SK-N-SH (cell line): ENCODE data around the gene WHRN. TPM values are rescaled to one million over a fixed set of nuclear protein-coding genes. Genes with fewer than 3 reads are reported as not detected.

ENCODE experiments used
- CTCF ChIA-PET: fragments of 300-600, 350-600 bp; formaldehyde crosslinking; extraction: SDS; loops from one replicate; lab custom pipeline; 2021; lab: Yijun Ruan, JAX
- POLR2A ChIA-PET: fragments of 350-600 bp; sonication (Branson Sonifier 250); formaldehyde crosslinking; extraction: SDS; loops from one replicate; lab custom pipeline; 2020; ENCODE audit warnings: antibody characterized with exemption, inconsistent platforms; lab: Yijun Ruan, JAX
- DNase-seq: peaks from one replicate; pipeline ENCODE4 v3.0.0; 2012
- H2AFZ ChIP-seq: fragments of 200-600 bp; sonication (generic); 2 replicates; pipeline ENCODE4 v1.8.1; 2016; ENCODE audit warnings: antibody characterized with exemption, mild to moderate bottlenecking, low read depth
- H3F3A ChIP-seq: fragments of 200-600 bp; sonication (generic); replicated peaks from 2 replicates; pipeline ENCODE3; 2016; ENCODE audit warnings: antibody characterized with exemption, mild to moderate bottlenecking; ENCODE audit not compliant: insufficient read depth
- H3K27ac ChIP-seq, 2 experiments: fragments of 200-500 bp in 1 of 2; fragments of 200-600 bp in 1 of 2; sonication (Bioruptor generic) in 1 of 2; sonication (generic), shearing (Covaris generic) in 1 of 2; 2 replicates each; pipeline versions ENCODE4 v1.5.1 to v1.6.1; 2014 to 2016; ENCODE audit warnings: low read depth in 2 of 2, inconsistent platforms in 1 of 2, low read length in 1 of 2, mild to moderate bottlenecking in 1 of 2, mixed read lengths in 1 of 2
- H3K27me3 ChIP-seq: fragments of 200-600 bp; sonication (generic), shearing (Covaris generic); 2 replicates; pipeline ENCODE4 v1.6.1; 2016; ENCODE audit warnings: mixed run types; ENCODE audit not compliant: insufficient read depth
- H3K36me3 ChIP-seq, 2 experiments: fragments of 200-500 bp in 1 of 2; fragments of 200-600 bp in 1 of 2; sonication (Bioruptor generic) in 1 of 2; sonication (generic) in 1 of 2; replicated peaks in 1 of 2; 2 replicates each; pipeline versions ENCODE3 to v1.5.1; 2014 to 2016; ENCODE audit warnings: low read length in 1 of 2, mild to moderate bottlenecking in 1 of 2; ENCODE audit not compliant: insufficient read depth in 2 of 2, control insufficient read depth in 1 of 2
- H3K4me1 ChIP-seq, 2 experiments: fragments of 200-500 bp in 1 of 2; fragments of 200-600 bp in 1 of 2; sonication (Bioruptor generic) in 1 of 2; sonication (generic), shearing (Covaris generic) in 1 of 2; 2 replicates each; pipeline versions ENCODE4 v1.5.1 to v1.6.1; 2014 to 2016; ENCODE audit warnings: low read depth in 1 of 2, low read length in 1 of 2, mixed run types in 1 of 2; ENCODE audit not compliant: insufficient read depth in 2 of 2, control insufficient read depth in 1 of 2
- H3K4me2 ChIP-seq: fragments of 200-600 bp; sonication (generic), shearing (Covaris generic); 2 replicates; pipeline ENCODE4 v1.6.1; 2017; ENCODE audit warnings: mixed run types
- H3K4me3 ChIP-seq, 2 experiments: fragments of 200-500 bp in 1 of 2; fragments of 200-600 bp in 1 of 2; sonication (Bioruptor generic) in 1 of 2; sonication (generic), shearing (Covaris generic) in 1 of 2; 2 replicates each; pipeline versions ENCODE4 v1.5.1 to v1.8.1; 2014 to 2016; ENCODE audit warnings: low read depth in 2 of 2, inconsistent platforms in 1 of 2, low read length in 1 of 2, mild to moderate bottlenecking in 1 of 2, mixed read lengths in 1 of 2, moderate library complexity in 1 of 2
- H3K79me2 ChIP-seq: fragments of 200-600 bp; sonication (generic); 2 replicates; pipeline ENCODE4 v1.8.1; 2017; ENCODE audit warnings: mild to moderate bottlenecking; ENCODE audit not compliant: insufficient read depth
- H3K9ac ChIP-seq: fragments of 200-600 bp; sonication (generic); 2 replicates; pipeline ENCODE4 v1.6.1; 2017; ENCODE audit warnings: mixed run types
- H3K9me2 ChIP-seq: fragments of 200-600 bp; sonication (generic); 2 replicates; pipeline ENCODE4 v1.6.1; 2017; ENCODE audit warnings: mixed run types
- H3K9me3 ChIP-seq: fragments of 200-600 bp; sonication (generic); 2 replicates; pipeline ENCODE4 v1.6.1; 2017; ENCODE audit warnings: mixed run types, mild to moderate bottlenecking, moderate library complexity
- H4K20me1 ChIP-seq: fragments of 200-600 bp; sonication (generic); 2 replicates; pipeline ENCODE4 v1.6.1; 2017; ENCODE audit warnings: mild to moderate bottlenecking, mixed run types; ENCODE audit not compliant: insufficient read depth
- EZH2phosphoT487 ChIP-seq: fragments of 200-600 bp; sonication (generic); IDR thresholded peaks from 2 replicates; pipeline ENCODE4 v1.6.1; 2017; ENCODE audit warnings: low read depth, mixed run types, mild to moderate bottlenecking, antibody characterized with exemption, moderate library complexity, borderline replicate concordance
- FOXM1 ChIP-seq: IDR thresholded peaks from 2 replicates; pipeline ENCODE4 v1.4.0; 2012; ENCODE audit warnings: low read depth, mild to moderate bottlenecking
- GATA2 ChIP-seq: sonication (generic); formaldehyde crosslinking; IDR thresholded peaks from 2 replicates; pipeline ENCODE4 v1.5.0; 2020; ENCODE audit warnings: mild to moderate bottlenecking, missing genetic modification reagents
- IRF3 ChIP-seq: fragments of 150-350 bp; IDR thresholded peaks from 2 replicates; pipeline ENCODE4 v1.6.1; 2016; ENCODE audit warnings: mild to moderate bottlenecking, low read depth, low read length
- MEF2A ChIP-seq: IDR thresholded peaks from 2 replicates; pipeline ENCODE4 v1.4.0; 2012; ENCODE audit warnings: low read depth, borderline replicate concordance
- NFIC ChIP-seq: IDR thresholded peaks from 2 replicates; pipeline ENCODE4 v1.4.0; 2012; ENCODE audit warnings: borderline replicate concordance
- POLR2AphosphoS5 ChIP-seq: IDR thresholded peaks from 2 replicates; pipeline ENCODE4 v1.6.1; 2012; ENCODE audit warnings: low read depth, low read length
- RAD21 ChIP-seq: IDR thresholded peaks from 2 replicates; pipeline ENCODE4 v1.6.1; 2012; ENCODE audit warnings: mild to moderate bottlenecking, low read length
- RCOR1 ChIP-seq: fragments of 150-350 bp; IDR thresholded peaks from 2 replicates; pipeline ENCODE4 v1.6.1; 2017; ENCODE audit warnings: antibody characterized with exemption, low read length
- RFX5 ChIP-seq: IDR thresholded peaks from 2 replicates; pipeline ENCODE4 v1.6.1; 2012; ENCODE audit warnings: mild to moderate bottlenecking, improper control_type of control experiment, low read length
- RXRA ChIP-seq: IDR thresholded peaks from 2 replicates; pipeline ENCODE4 v1.4.0; 2012; ENCODE audit warnings: low read depth, mild to moderate bottlenecking, borderline replicate concordance
- SIN3A ChIP-seq: IDR thresholded peaks from 2 replicates; pipeline ENCODE4 v1.6.1; 2012; ENCODE audit warnings: low read depth, mild to moderate bottlenecking, low read length, moderate library complexity, borderline replicate concordance
- TAF1 ChIP-seq: IDR thresholded peaks from 2 replicates; pipeline ENCODE4 v1.6.1; 2012; ENCODE audit warnings: low read depth, mild to moderate bottlenecking, low read length, moderate library complexity, borderline replicate concordance
- TCF12 ChIP-seq: IDR thresholded peaks from 2 replicates; pipeline ENCODE4 v1.4.0; 2012
- ZBTB33 ChIP-seq: IDR thresholded peaks from 2 replicates; pipeline ENCODE4 v1.4.0; 2012; ENCODE audit warnings: low read depth, borderline replicate concordance
- WGBS: methylation state at CpG from one replicate; pipeline ENCODE4 v1.1.6; 2017; ENCODE audit warnings: low lambda C conversion rate; 5-methylcytosine and 5-hydroxymethylcytosine counted together
- polyA plus RNA-seq, 3 experiments: library from polyadenylated mRNA; depleted of rRNA; stranded (reverse); fragments of >200 nt; gene quantifications; 2 replicates each; pipeline ENCODE4 v1.2.3, GENCODE V29; 2012
- TF ChIP-seq, protein P1 (sequence below): IDR thresholded peaks from 2 replicates; pipeline ENCODE4 v1.6.1; 2012; ENCODE audit warnings: mild to moderate bottlenecking, low read depth, low read length, moderate library complexity
- TF ChIP-seq, protein P2 (sequence below): fragments of 200-600 bp; sonication (generic); IDR thresholded peaks from 2 replicates; pipeline ENCODE4 v1.6.1; 2017; ENCODE audit warnings: antibody characterized with exemption, mild to moderate bottlenecking, moderate library complexity

Gene WHRN
- polyA plus RNA-seq, 1 of the 3 experiments (the other 2 are of a cell fraction), result 4.6 TPM

DNA sequence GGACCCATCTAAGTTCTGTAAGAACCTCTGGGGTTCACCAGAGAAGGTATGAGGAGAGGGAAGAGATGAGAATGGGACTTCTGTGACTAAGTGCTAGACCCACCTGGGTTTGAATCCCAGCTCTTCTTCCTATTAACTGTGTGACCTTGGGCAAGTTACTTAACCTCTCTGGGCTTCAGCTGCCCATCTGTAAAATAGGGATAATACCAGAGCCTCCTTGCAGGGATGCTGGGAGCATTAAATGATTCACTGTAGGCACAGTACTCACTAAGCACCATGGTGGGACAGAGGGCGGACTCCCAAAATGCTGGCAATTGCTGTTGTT, 53.6 kb downstream of the WHRN start:
- H3K27ac ChIP-seq, result no peak overlapping the region
- H3K9me2 ChIP-seq, result no peaks in the 10 kb centered on the region
- H3K4me1 ChIP-seq, result no peaks in the 10 kb centered on the region
- POLR2A ChIA-PET, result no interaction called here
- CTCF ChIA-PET, result interaction anchor here (1.4 to 2.6 kb wide), 2 partner anchors 16 to 46 kb away, joined by 4 to 10 read pairs; no protein-coding TSS in a partner anchor
- no peaks in the 10 kb centered on the region; the same call in 1 of the 2 replicates for H3K27me3 ChIP-seq
- no peak overlapping the region for H3K9ac ChIP-seq
- no peaks in the 10 kb centered on the region for H3K36me3 ChIP-seq
- H2AFZ ChIP-seq, result no peak overlapping the region
- no peak overlapping the region for H3K4me3 ChIP-seq
- H3K9me3 ChIP-seq, result no peaks in the 10 kb centered on the region
- no peak for DNase-seq
- no peak overlapping the region for H3K4me2 ChIP-seq
- H3K79me2 ChIP-seq, result no peaks in the 10 kb centered on the region
- WGBS, result 91% methylated on average over 1 of the region's 1 CpG
- TF ChIP-seq MEF2A, result no peak
- no peak for TF ChIP-seq ZBTB33
- TF ChIP-seq EZH2phosphoT487, result no peak
- TF ChIP-seq, protein P1, sequence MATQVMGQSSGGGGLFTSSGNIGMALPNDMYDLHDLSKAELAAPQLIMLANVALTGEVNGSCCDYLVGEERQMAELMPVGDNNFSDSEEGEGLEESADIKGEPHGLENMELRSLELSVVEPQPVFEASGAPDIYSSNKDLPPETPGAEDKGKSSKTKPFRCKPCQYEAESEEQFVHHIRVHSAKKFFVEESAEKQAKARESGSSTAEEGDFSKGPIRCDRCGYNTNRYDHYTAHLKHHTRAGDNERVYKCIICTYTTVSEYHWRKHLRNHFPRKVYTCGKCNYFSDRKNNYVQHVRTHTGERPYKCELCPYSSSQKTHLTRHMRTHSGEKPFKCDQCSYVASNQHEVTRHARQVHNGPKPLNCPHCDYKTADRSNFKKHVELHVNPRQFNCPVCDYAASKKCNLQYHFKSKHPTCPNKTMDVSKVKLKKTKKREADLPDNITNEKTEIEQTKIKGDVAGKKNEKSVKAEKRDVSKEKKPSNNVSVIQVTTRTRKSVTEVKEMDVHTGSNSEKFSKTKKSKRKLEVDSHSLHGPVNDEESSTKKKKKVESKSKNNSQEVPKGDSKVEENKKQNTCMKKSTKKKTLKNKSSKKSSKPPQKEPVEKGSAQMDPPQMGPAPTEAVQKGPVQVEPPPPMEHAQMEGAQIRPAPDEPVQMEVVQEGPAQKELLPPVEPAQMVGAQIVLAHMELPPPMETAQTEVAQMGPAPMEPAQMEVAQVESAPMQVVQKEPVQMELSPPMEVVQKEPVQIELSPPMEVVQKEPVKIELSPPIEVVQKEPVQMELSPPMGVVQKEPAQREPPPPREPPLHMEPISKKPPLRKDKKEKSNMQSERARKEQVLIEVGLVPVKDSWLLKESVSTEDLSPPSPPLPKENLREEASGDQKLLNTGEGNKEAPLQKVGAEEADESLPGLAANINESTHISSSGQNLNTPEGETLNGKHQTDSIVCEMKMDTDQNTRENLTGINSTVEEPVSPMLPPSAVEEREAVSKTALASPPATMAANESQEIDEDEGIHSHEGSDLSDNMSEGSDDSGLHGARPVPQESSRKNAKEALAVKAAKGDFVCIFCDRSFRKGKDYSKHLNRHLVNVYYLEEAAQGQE, result no peak
- TF ChIP-seq RFX5, result no peak
- TF ChIP-seq FOXM1, result no peak
- no peak for TF ChIP-seq RCOR1
- no peak for TF ChIP-seq SIN3A
- H4K20me1 ChIP-seq, result no peaks in the 10 kb centered on the region
- no peaks in the 10 kb centered on the region for H3F3A ChIP-seq

DNA sequence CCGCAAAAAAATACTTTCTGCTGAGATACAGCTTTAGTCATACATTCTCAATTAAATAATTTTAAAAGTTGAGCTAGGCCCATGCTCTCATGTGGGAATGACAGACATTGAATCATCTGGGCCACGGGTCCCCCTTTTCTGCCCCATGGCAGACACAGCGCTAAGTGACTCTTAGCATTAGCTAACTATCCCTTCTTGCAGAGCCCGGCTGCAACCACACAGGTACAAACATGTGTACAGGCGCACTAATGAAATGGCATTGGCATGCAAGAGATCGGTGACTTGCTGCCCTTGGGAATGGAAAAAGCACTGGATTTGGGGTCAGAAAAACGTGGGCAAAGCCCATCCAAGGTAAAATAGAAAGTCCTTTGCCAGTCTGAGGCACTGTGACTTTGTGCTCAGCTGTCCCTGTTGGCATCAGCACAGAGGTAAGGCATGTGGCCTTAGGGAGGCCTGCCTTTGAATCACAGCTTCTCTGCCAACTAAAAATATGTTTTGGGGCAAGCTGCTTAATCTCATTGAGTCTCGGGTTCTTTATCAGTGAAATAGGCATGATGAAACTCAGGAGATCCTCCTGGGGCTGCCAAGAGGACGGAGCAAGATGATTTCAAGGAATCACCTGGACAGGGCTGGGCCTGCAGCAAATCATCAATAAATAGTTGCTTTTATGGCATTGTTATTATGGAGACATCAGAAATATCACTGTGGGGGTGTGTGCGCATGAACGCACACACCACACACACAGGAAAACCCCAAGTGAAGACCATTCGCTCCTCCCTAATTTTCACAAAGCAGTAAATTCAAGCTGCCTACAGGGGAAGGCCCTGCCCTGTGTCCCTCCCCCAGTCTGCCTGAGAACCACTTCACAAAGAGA, 54.2 kb downstream of the WHRN start:
- Histone ChIP-seq H3K4me2 (no peak overlapping the region), H3F3A (no peaks in the 10 kb centered on the region), H4K20me1 (no peaks in the 10 kb centered on the region), H3K4me1 (no peaks in the 10 kb centered on the region), H3K27me3 (no peaks in the 10 kb centered on the region; the same call in 1 of the 2 replicates), H3K9ac (no peak overlapping the region), H3K27ac (no peak overlapping the region), H3K79me2 (no peaks in the 10 kb centered on the region), H3K36me3 (no peaks in the 10 kb centered on the region), H3K9me2 (no peaks in the 10 kb centered on the region), H2AFZ (no peak overlapping the region), H3K4me3 (no peak overlapping the region), H3K9me3 (no peaks in the 10 kb centered on the region)
- CTCF ChIA-PET, result interaction anchor here (0.8 to 2.6 kb wide), 3 partner anchors 16 to 45 kb away, joined by 3 to 10 read pairs (median 4); no protein-coding TSS in a partner anchor
- DNase-seq, result no peak
- WGBS, result 71% methylated on average over 12 of the region's 12 CpGs
- POLR2A ChIA-PET, result no interaction called here
- TF ChIP-seq, protein P2, sequence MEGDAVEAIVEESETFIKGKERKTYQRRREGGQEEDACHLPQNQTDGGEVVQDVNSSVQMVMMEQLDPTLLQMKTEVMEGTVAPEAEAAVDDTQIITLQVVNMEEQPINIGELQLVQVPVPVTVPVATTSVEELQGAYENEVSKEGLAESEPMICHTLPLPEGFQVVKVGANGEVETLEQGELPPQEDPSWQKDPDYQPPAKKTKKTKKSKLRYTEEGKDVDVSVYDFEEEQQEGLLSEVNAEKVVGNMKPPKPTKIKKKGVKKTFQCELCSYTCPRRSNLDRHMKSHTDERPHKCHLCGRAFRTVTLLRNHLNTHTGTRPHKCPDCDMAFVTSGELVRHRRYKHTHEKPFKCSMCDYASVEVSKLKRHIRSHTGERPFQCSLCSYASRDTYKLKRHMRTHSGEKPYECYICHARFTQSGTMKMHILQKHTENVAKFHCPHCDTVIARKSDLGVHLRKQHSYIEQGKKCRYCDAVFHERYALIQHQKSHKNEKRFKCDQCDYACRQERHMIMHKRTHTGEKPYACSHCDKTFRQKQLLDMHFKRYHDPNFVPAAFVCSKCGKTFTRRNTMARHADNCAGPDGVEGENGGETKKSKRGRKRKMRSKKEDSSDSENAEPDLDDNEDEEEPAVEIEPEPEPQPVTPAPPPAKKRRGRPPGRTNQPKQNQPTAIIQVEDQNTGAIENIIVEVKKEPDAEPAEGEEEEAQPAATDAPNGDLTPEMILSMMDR, result no peak
- TF ChIP-seq RAD21 (no peak), TAF1 (no peak), GATA2 (no peak), IRF3 (no peak), TCF12 (no peak), RCOR1 (no peak), NFIC (no peak), RXRA (no peak), POLR2AphosphoS5 (no peak)
